HEK293 (cell line): Measurements from ENCODE around the gene PCSK6.

Experiments
- GLIS2 ChIP-seq: fragments of 450-650 bp; formaldehyde crosslinking; IDR thresholded peaks from 2 replicates; pipeline ENCODE4 v1.5.1; 2016; ENCODE audit warnings: missing biosample characterization, missing genetic modification characterization
- MEIS1 ChIP-seq: sonication (generic); formaldehyde crosslinking; IDR thresholded peaks from 2 replicates; pipeline ENCODE4 v1.8.1; 2022; ENCODE audit warnings: missing genetic modification reagents, mild to moderate bottlenecking, borderline replicate concordance
- SALL2 ChIP-seq: fragments of 450-650 bp; formaldehyde crosslinking; IDR thresholded peaks from 2 replicates; pipeline ENCODE4 v1.5.0; 2017; ENCODE audit warnings: missing biosample characterization, mild to moderate bottlenecking, missing genetic modification characterization, borderline replicate concordance
- ZNF391 ChIP-seq: fragments of 450-650 bp; formaldehyde crosslinking; IDR thresholded peaks from 2 replicates; pipeline ENCODE4 v1.5.1; 2016; ENCODE audit warnings: low read depth, missing biosample characterization, missing genetic modification characterization, borderline replicate concordance
- ZNF548 ChIP-seq: fragments of 450-650 bp; formaldehyde crosslinking; IDR thresholded peaks from 2 replicates; pipeline ENCODE4 v1.5.1; 2016; ENCODE audit warnings: missing biosample characterization, missing genetic modification characterization
- ZNF785 ChIP-seq: fragments of 450-650 bp; formaldehyde crosslinking; IDR thresholded peaks from 2 replicates; pipeline ENCODE4 v1.5.1; 2016; ENCODE audit warnings: missing biosample characterization, missing genetic modification characterization
- ZSCAN30 ChIP-seq: fragments of 450-650 bp; IDR thresholded peaks from 2 replicates; pipeline ENCODE4 v1.5.1; 2018; ENCODE audit warnings: missing biosample characterization, mild to moderate bottlenecking, missing genetic modification characterization, moderate library complexity
- TF ChIP-seq, protein P1 (sequence below): fragments of 450-650 bp; formaldehyde crosslinking; IDR thresholded peaks from 2 replicates; pipeline ENCODE4 v1.5.1; 2016; ENCODE audit warnings: missing biosample characterization, missing genetic modification characterization
- TF ChIP-seq, protein P2 (sequence below): fragments of 450-650 bp; formaldehyde crosslinking; IDR thresholded peaks from 2 replicates; pipeline ENCODE4 v1.5.1; 2016; ENCODE audit warnings: missing biosample characterization, missing genetic modification characterization

DNA sequence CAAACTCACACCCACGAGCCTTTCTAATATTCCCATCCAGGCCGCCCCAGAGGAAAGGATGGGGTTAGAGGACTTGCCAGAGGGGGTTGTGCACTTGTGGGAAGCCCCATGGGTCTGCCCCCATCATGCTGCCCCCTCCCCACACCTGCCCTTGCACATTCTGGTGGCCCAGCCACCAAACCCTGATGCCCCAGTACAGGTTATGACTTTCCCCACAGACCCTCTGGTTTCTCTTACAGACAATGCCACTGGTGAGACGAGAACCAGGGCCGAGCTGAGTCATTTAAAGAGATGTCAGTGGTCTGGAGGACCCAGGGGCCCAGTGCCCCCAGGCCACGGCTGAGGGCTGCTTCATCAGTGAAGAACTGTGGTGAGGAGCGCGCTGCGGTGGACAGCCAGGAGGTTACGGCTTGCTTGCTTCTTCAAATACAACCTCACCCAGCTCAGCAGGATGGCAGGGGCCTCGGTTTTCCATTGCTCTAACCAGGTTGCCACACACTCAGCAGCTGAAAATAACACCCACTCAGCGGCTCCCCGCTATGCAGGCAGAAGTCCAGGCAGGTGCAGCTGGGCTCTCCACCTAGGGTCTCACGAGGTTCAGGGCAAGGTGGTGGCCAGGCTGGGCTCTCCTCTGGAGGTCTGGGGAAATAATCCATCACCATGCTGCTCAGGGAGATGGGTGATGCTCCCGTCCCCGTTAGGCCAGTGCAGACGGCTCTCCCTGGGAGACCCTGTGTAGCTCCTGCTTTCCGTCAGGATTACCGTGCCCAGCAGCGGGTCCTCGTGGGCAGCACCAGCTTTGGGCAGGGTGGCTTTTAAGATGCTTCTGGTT, 180.7 kb downstream of the PCSK6 start:
- TF ChIP-seq ZSCAN30 (no peak), MEIS1 (CRISPR knock-in tag) (no peak), ZNF391 (no peak), GLIS2 (tag by site-specific recombination) (no peak), ZNF548 (no peak), SALL2 (tag by site-specific recombination) (no peak), ZNF785 (tag by site-specific recombination) (no peak)
- TF ChIP-seq, protein P1, sequence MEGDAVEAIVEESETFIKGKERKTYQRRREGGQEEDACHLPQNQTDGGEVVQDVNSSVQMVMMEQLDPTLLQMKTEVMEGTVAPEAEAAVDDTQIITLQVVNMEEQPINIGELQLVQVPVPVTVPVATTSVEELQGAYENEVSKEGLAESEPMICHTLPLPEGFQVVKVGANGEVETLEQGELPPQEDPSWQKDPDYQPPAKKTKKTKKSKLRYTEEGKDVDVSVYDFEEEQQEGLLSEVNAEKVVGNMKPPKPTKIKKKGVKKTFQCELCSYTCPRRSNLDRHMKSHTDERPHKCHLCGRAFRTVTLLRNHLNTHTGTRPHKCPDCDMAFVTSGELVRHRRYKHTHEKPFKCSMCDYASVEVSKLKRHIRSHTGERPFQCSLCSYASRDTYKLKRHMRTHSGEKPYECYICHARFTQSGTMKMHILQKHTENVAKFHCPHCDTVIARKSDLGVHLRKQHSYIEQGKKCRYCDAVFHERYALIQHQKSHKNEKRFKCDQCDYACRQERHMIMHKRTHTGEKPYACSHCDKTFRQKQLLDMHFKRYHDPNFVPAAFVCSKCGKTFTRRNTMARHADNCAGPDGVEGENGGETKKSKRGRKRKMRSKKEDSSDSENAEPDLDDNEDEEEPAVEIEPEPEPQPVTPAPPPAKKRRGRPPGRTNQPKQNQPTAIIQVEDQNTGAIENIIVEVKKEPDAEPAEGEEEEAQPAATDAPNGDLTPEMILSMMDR: no peak
- TF ChIP-seq, protein P2, sequence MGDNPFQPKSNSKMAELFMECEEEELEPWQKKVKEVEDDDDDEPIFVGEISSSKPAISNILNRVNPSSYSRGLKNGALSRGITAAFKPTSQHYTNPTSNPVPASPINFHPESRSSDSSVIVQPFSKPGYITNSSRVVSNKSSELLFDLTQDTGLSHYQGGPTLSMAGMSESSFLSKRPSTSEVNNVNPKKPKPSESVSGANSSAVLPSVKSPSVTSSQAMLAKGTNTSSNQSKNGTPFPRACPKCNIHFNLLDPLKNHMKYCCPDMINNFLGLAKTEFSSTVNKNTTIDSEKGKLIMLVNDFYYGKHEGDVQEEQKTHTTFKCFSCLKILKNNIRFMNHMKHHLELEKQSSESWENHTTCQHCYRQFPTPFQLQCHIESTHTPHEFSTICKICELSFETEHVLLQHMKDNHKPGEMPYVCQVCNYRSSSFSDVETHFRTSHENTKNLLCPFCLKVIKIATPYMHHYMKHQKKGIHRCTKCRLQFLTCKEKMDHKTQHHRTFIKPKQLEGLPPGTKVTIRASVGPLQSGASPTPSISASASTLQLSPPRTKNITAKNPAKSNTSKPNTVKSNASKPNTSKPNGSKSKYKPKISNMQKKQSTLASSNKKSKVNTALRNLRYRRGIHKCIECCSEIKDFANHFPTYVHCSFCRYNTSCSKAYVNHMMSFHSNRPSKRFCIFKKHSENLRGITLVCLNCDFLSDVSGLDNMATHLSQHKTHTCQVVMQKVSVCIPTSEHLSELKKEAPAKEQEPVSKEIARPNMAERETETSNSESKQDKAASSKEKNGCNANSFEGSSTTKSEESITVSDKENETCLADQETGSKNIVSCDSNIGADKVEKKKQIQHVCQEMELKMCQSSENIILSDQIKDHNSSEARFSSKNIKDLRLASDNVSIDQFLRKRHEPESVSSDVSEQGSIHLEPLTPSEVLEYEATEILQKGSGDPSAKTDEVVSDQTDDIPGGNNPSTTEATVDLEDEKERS: no peak
